CD4-positive, alpha-beta T cell treated with Interleukin-4 for 1 hour (primary cell): ENCODE data around the gene FAIM2.

Experiments used
- DNase-seq, 2 donors: peaks; one replicate each; pipeline ENCODE4 v3.0.0-alpha.2; 2020 to 2022

The FAIM2 gene

DNA sequence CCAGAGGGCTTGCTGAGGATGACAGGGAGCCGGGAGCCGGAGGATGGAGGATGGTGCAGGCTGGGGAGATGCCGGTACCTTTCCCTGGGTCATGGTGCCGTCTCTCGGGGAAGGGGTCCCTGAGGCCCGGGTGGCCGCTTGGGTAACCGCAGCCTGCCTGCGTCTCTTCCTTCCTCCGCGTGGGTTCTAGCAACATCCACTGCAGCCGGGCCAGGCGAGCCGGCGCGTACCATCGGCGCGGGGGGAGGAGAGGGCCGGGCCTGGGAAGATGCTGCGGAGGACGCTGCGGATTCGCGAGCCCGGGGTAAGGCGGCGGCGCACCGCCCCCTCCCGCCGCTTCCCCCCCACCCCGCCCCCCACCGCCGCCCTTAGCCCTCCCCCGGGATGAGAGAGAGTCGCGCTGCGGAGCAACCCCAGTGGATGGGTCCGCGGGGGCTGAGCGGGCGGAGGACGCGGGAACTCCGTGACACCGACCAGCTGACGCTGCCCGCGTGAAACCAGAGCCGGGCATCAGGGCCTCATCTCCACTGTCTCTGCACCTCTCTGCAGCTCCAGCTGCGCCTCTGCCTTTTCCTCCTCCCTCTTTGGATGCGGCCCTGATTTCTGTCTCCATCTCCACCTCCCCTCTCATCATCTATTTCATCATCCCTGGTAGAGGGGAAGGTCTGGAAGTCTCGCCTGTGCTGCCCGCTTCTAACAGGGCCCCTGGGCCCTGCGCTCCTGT, at the start of gene FAIM2:
Gene FAIM2, minus strand, starts transcription at position 201 of the 724 bp plus-strand sequence. Its CDS starts 108 bp downstream, at position 93.
- peak; percentile 24 to 44 for DNase-seq

DNA sequence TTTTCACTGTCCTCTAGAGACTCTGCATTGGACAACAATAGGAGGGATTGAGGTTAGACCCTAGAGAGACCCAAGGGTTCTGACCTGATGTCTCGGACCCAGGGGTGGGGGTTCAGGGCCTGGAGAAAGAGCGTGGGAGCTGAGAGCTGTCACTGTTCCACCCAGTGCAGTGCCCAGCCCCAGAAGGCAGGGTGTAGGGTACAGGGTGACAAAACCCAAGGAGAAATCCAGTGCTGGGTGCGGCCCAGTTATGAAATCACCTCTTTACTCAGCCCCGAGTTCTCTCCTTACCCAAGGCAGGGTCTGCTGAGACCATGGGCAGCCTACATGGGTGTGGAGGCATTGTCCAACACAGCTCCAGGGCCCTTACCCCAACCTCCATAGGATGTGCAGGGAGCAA, 49.5 kb upstream of the FAIM2 start:
- no peak for DNase-seq

- DNase-seq, result no peak
These were observed 48.8 kb upstream of the FAIM2 start for GRCh38 chr12:49952391-49953055.

GRCh38 chr12:49951411-49952240, 47.9 kb upstream of the FAIM2 start:
- DNase-seq, result no peak

DNA sequence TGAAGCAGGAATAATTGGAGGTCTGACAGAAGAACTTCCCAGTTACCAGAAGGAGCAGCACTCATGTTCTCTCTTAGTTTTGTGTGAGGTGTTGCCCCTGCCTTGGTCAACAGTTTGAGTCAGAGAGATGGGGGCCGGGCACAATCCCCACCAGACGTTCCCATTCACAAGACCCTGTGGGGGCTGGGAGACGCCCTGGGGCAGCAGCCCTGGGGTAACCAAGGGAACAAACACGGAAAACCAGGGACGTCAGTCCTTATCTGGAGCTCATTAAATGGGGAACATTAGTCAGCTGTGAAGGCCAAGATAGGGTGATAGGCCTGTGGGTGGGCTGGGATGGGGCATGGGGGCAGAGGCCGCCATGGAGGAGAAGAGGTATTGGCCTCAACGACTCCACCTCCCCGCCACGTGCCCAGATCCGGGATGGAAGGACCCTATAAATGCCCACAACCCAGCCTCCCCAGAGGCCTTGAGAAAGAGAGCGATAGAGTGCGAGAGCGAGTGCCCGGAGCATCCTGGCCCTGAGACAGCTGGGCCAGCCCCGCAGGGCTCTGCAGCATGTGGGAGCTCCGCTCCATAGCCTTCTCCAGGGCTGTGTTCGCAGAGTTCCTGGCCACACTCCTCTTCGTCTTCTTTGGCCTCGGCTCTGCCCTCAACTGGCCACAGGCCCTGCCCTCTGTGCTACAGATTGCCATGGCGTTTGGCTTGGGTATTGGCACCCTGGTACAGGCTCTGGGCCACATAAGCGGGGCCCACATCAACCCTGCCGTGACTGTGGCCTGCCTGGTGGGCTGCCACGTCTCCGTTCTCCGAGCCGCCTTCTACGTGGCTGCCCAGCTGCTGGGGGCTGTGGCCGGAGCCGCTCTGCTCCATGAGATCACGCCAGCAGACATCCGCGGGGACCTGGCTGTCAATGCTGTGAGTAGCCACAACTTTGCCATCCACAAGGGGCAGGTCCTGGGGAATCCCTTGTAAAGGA, 46.9 kb upstream of the FAIM2 start, which contains the start of gene AQP2:
Gene AQP2, plus strand, starts transcription at position 465 of the 979 bp plus-strand sequence. Its CDS starts 94 bp downstream, at position 559.
- DNase-seq, result no peak

DNA sequence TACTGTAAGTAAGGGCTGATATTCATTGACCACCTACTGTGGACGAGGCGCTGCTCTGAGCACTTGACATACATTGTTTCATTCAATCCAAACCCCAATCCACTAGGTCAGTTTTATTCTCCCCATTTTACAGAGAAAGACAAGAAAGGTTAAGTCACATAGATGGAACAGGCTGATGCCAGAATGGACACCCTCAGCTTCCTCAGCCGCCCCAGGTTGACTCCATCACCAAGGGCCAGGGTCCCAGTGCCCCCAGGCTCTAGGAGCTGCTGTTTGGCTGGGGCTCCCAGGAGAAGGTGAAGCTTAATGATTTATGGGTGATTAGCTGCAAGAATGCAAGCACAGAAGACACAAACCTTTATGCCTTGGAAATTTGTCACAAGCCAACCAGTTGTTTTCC, 46.2 kb upstream of the FAIM2 start:
- DNase-seq, result no peak

GRCh38 chr12:49948866-49949845, 45.5 kb upstream of the FAIM2 start:
- no peak for DNase-seq

- DNase-seq, result no peak
These were observed 44.0 kb upstream of the FAIM2 start for GRCh38 chr12:49947593-49948226.

- DNase-seq, result no peak
These were observed 42.8 kb upstream of the FAIM2 start for GRCh38 chr12:49946497-49946896.

DNA sequence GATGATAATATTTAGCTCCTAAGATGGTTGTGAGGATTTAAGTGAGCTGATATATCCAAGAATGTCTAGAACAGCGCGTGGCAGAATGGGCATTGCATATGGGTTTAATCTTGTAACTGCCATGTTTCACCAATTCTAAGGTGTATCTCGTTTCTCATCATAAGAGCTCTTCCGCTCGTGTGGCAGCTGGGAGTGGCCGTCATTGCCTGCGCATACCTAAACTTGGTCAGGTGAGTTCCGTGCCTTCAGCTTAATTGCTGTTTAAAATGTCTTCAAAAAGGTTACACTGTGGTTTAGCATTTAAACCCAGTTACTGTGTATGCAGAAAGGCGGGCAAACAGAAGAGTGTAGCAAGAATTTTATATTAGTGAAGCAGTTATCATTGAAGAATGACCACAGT, 42.4 kb upstream of the FAIM2 start:
- peak in 1 of 2 donors; percentile 5 for DNase-seq

DNA sequence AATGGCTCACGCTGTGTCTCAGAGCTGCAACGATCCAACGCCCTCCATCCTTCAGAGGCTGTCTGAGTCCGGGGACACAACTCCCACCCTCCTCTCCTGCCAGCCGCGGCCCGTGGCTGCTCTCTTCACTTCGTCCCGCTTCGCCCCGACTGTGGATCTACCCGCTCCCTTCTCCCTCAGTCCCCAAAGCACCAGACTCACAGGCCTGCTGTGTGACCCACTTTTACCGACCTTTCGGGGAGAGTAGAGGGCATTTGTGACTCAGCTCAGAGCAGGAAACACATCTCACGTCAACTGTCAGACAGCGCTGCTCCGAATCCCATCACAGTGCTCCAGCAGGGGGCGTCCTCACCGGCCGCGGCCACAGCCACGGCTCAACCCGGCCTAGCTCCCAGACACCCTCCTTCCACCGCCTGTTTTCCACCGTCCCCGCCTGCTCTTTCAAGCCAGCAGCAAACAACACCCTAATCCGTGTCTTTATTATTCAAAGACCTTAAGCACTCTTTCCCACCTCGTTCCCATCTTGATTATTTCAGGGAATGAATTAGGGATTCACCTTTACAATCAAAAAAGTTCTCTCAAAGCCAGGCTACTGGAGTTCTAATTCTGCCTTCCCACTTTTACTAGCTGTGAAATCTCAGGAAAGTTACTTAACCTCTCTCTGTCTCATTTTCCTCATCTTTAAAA, 41.8 kb upstream of the FAIM2 start:
- peak; percentile 79 for DNase-seq

- DNase-seq, result no peak
These were observed 41.0 kb upstream of the FAIM2 start for GRCh38 chr12:49944718-49945117.

DNA sequence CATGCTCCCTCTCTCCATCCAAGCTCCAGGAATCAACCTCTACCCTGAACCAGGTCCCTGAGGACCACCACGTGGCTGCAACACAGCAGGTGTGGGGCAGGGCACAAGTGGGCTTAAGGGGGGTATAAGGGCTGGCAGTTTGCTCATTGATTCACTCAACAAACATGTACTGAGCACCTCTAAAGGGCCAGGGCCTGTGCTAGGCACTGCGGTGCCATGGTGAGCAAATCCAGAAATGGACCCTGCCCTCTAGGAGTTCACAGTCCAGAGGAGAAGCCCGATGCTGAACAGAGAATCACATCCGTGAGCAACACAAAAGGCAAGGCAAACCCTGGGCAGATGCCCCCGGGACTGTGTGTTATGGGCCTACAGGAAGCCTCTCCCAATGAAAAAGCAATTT, 40.3 kb upstream of the FAIM2 start:
- DNase-seq, result no peak

GRCh38 chr12:49943625-49943960, 39.9 kb upstream of the FAIM2 start:
- DNase-seq, result no peak

DNA sequence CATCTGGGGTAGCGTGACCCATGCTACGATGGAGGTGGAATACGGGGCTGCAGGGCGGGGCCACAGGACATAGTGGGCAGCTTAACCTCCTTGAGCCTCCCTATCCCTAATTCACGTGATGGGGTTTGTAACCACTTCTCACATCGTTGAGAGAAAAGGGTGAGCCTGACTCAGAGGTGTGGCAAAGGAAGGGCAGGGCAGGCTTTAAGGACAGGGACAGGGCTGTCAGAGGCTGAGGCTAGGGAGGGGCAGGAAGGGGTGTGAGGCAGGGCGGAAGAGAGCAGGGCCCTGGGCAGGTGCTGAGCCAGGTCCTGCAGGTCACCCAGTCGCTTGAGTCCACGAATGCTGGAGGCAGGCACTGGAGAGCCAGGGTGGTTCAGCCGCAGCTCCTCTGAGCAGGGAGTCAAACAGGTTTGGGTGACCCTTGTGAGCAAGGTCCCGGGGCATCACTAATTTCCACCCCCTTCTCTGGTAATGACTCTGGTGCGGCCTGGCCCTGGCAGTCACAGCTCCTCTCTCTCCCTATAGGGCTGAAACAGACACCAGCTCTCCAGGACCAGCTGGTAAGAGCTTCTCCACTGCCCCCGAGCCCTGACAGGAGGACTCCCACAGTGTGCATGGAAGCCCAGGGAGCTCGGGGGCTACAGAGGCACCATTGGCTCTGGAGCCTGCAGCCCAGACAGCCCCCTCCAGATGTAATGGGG, 39.4 kb upstream of the FAIM2 start:
- no peak for DNase-seq

DNA sequence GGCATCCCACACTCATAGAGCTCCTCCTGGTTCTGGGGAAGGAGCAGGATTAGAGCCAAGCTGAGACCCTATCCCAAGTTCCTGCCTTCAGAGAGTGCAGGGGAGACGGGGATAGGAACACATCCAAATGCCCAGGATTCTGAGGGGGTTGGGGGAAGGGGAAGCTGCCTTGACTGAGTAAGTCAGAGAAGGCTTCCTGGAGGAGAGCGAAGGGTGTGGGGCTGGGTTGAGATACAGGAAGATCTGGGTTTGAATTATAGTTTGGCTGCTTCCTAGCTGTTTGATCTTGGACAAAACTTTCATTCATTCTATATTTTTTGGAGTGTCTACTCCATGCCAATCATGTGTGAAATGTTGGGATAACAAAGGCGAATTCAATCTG, 38.8 kb upstream of the FAIM2 start:
- DNase-seq, result no peak

DNA sequence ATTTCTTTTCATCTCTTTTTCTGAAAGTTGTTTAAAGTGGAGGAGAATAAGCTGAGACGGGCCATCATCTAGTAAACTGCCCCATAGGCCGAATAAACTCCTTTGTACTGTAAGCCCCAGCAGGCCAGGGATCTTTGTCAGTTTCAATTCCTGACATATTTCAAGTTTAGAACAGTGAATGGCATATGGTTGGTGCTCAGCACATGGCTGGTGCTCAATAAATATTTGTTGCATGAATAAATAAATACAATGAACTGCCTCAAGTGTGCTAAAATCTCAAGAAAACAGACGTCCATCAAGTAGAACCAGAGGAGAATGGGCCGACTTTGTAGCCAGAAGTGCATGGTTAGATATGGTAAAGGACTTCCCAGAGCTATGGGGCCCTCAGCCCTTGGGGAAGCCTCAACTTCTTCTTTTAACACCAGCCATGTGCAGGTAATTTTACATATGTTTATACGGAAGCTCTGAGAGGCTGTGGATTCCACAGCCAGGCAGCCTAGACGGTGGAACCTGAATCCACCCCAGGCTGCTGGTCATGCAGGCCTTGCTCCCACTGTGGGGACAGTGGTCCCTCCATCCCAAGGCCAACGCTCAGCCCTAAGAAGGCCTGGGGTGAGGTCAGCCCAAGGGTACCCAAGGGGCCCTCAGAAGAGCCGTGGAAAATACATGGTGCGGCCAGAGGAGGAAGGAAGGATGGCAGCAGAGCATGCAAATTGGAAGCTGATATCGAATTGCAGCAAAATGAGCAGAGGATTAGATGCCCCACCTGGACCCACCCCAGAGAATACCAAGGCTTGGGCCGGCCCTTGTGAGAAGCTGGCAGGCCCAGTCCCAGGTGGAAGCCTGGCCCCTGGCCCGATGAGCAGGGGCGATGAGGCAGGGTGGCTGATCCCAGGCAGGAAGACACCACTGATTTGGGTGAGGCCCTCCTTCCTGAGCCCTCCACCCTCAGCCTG, 38.1 kb upstream of the FAIM2 start:
- no peak for DNase-seq

- DNase-seq, result no peak
These were observed 36.0 kb upstream of the FAIM2 start for GRCh38 chr12:49939707-49940106.
